Endothelial cell of umbilical vein (primary cell): ENCODE measurements around the gene ING2. TPM values are rescaled to one million over a fixed set of nuclear protein-coding genes. Genes with fewer than 3 reads are reported as not detected.

Source experiments
- BruUV-seq: library from RNA; stranded (reverse); fragments of 400-500 nt; replicated peaks from 2 replicates; lab custom pipeline; 2021; lab: Mats Ljungman, UMichigan
- CTCF ChIA-PET: fragments of 300-600, 350-600 bp; sonication (Branson Sonifier 250); formaldehyde crosslinking; loops from one replicate; lab custom pipeline; 2021; ENCODE audit warnings: antibody characterized with exemption, inconsistent platforms; lab: Charles Lee
- POLR2A ChIA-PET: fragments of 300-600, 350-600 bp; sonication (Branson Sonifier 250); formaldehyde crosslinking; loops from one replicate; lab custom pipeline; 2021; ENCODE audit warnings: antibody characterized with exemption, inconsistent platforms; lab: Charles Lee
- DNase-seq: peaks from one replicate; pipeline ENCODE4 v3.0.0-alpha.2; 2011; ENCODE audit warnings: low read depth, low spot score
- FAIRE-seq: peaks from 2 replicates; lab custom pipeline; 2011; peaks lifted over from hg19 to GRCh38; lab: Jason Lieb, UNC
- H2AFZ ChIP-seq: 2 replicates; pipeline ENCODE4 v1.6.0; 2012; ENCODE audit warnings: low read depth, low read length, control low read depth, inconsistent platforms
- H3K27ac ChIP-seq: 2 replicates; pipeline ENCODE4 v1.5.1; 2011; ENCODE audit warnings: low read depth, mild to moderate bottlenecking, control low read depth, low read length, moderate library complexity; ENCODE audit not compliant: insufficient read depth
- H3K27me3 ChIP-seq, 2 experiments: 2 replicates each; pipeline versions ENCODE4 v1.6.0 to v1.6.1; 2011; ENCODE audit warnings: low read length in 2 of 2, mixed read lengths in 1 of 2; ENCODE audit not compliant: control insufficient read depth in 2 of 2, insufficient read depth in 2 of 2
- H3K36me3 ChIP-seq, 2 experiments: 2 replicates in 1 of 2; 3 replicates in 1 of 2; pipeline ENCODE4 v1.5.1; 2011; ENCODE audit warnings: low read length in 2 of 2, mild to moderate bottlenecking in 1 of 2, moderate library complexity in 1 of 2; ENCODE audit not compliant: control insufficient read depth in 2 of 2, insufficient read depth in 2 of 2; ENCODE audit errors: extremely low read depth in 1 of 2
- H3K4me1 ChIP-seq: 3 replicates; pipeline ENCODE4 v1.5.1; 2011; ENCODE audit warnings: mild to moderate bottlenecking, low read length; ENCODE audit not compliant: control insufficient read depth, insufficient read depth; ENCODE audit errors: extremely low read depth
- H3K4me2 ChIP-seq: 2 replicates; pipeline ENCODE4 v1.6.1; 2011; ENCODE audit warnings: low read length, control low read depth, mixed read lengths; ENCODE audit not compliant: insufficient read depth
- H3K4me3 ChIP-seq, 3 experiments: fragments of 200-600 bp in 1 of 3; sonication (generic), shearing (Covaris generic) in 1 of 3; replicated peaks in 1 of 3; 2 replicates each; pipeline ENCODE4 v1.5.1; 2011 to 2016; ENCODE audit warnings: control low read depth in 3 of 3, low read length in 3 of 3, mild to moderate bottlenecking in 2 of 3, inconsistent platforms in 1 of 3, low read depth in 1 of 3, moderate library complexity in 1 of 3; ENCODE audit not compliant: insufficient read depth in 1 of 3
- H3K79me2 ChIP-seq: 2 replicates; pipeline ENCODE4 v1.6.0; 2012; ENCODE audit warnings: low read length, inconsistent platforms; ENCODE audit not compliant: control insufficient read depth, insufficient read depth
- H3K9ac ChIP-seq: replicated peaks from 2 replicates; pipeline ENCODE3; 2011; ENCODE audit warnings: low read length, control low read depth; ENCODE audit not compliant: insufficient read depth; ENCODE audit errors: extremely low read depth
- H3K9me1 ChIP-seq: replicated peaks from 3 replicates; pipeline ENCODE4 v1.6.0; 2011; ENCODE audit warnings: mild to moderate bottlenecking, low read length; ENCODE audit not compliant: control insufficient read depth, insufficient read depth; ENCODE audit errors: extremely low read depth
- H3K9me3 ChIP-seq: replicated peaks from 2 replicates; pipeline ENCODE4 v1.5.1; 2012; ENCODE audit warnings: low read length, inconsistent platforms; ENCODE audit not compliant: control insufficient read depth, insufficient read depth
- H4K20me1 ChIP-seq: replicated peaks from 2 replicates; pipeline ENCODE3; 2011; ENCODE audit warnings: mild to moderate bottlenecking, low read length; ENCODE audit not compliant: control insufficient read depth, insufficient read depth; ENCODE audit errors: extremely low read depth
- EZH2 ChIP-seq: IDR thresholded peaks from 2 replicates; pipeline ENCODE4 v1.6.1; 2012; ENCODE audit warnings: borderline replicate concordance, low read depth, mild to moderate bottlenecking, moderate library complexity, low read length, inconsistent platforms; ENCODE audit not compliant: severe bottlenecking
- FOS ChIP-seq: IDR thresholded peaks from 2 replicates; pipeline ENCODE4 v1.6.1; 2011; ENCODE audit warnings: mild to moderate bottlenecking, low read length, moderate library complexity, borderline replicate concordance; ENCODE audit not compliant: insufficient read depth
- GATA2 ChIP-seq: IDR thresholded peaks from 2 replicates; pipeline ENCODE4 v1.7.0; 2011; ENCODE audit warnings: low read depth, mild to moderate bottlenecking, moderate library complexity, mixed read lengths, low read length; ENCODE audit not compliant: insufficient read length, insufficient read depth
- JUN ChIP-seq: IDR thresholded peaks from 2 replicates; pipeline ENCODE4 v1.6.1; 2011; ENCODE audit warnings: borderline replicate concordance, low read depth; ENCODE audit not compliant: insufficient read length, insufficient read depth
- MYC ChIP-seq: IDR thresholded peaks from one replicate; pipeline ENCODE4 v1.6.1; 2011; ENCODE audit warnings: mild to moderate bottlenecking, low read depth, low read length
- POLR2A ChIP-seq: IDR thresholded peaks from 2 replicates; pipeline ENCODE4 v1.6.1; 2012; ENCODE audit warnings: low read depth, mild to moderate bottlenecking, control low read depth, low read length
- POLR2AphosphoS5 ChIP-seq: IDR thresholded peaks from 2 replicates; pipeline ENCODE4 v1.6.1; 2012; ENCODE audit warnings: low read depth, mild to moderate bottlenecking, control low read depth, low read length, moderate library complexity; ENCODE audit not compliant: insufficient read depth
- dilution Hi-C: fragments of 300-500 bp; cut with MboI; formaldehyde crosslinking; loops from one replicate; pipeline ENCODE4 v1.15.0; 2019; ENCODE audit warnings: low sequenced_read_pairs; ENCODE audit not compliant: extremely low pct_ligation_motif_present
- intact Hi-C: fragments of 100-400 bp; cut with micrococcal nuclease; formaldehyde crosslinking; loops from one replicate; pipeline ENCODE4 v1.10.0; 2022
- polyA plus RNA-seq, 4 experiments: library from polyadenylated mRNA; depleted of rRNA in 3 of 4; stranded (reverse) in 3 of 4; unstranded in 1 of 4; fragments of >200 nt; gene quantifications; 2 replicates each; pipeline versions ENCODE4 v1.2.1 to v1.2.3, GENCODE V29; 2011 to 2012; ENCODE audit warnings: missing spikeins in 1 of 4
- total RNA-seq: library from RNA; stranded (reverse); gene quantifications from 2 replicates; pipeline ENCODE4 v1.2.3, GENCODE V29; 2021
- TF ChIP-seq, protein P1 (sequence below), 2 donors: IDR thresholded peaks; 1 replicate in 1 of 2; 2 replicates in 1 of 2; pipeline ENCODE4 v1.5.1; 2011; ENCODE audit warnings: low read length in 2 of 2, mild to moderate bottlenecking in 2 of 2, moderate library complexity in 2 of 2, control low read depth in 1 of 2, inconsistent platforms in 1 of 2, low read depth in 1 of 2; ENCODE audit not compliant: insufficient read depth in 1 of 2; ENCODE audit errors: extremely low read depth in 1 of 2
- TF ChIP-seq, protein P2 (sequence below): IDR thresholded peaks from 2 replicates; pipeline ENCODE4 v1.6.1; 2011; ENCODE audit not compliant: insufficient read depth, insufficient read length

ING2 gene
- total and polyA plus RNA-seq, 2 donors (not counting 3 experiments of a cell fraction or from before 2014, with no cell fraction given) = 2.7 to 8.4 TPM

DNA sequence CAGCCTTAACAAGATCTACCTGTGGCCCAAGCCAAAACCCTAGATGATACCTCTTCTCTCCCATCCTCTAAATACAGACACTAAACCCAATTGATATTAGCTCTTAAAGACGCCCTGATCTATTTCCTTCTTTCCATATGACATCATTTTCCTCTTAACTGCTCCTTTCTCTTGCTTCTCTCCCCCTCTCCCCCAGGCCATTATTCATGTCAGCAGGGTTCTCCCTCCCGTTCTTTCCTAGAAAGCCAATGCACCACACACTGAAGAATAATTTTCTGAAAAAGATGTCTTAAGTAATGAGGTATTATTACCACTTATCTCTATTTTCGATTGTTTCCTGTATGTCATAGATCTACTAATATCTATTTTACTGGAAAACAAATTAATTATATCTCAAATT is 9.7 kb upstream of the ING2 start:
- dilution Hi-C loops (no loop called here), intact Hi-C loops (no loop called here)
- Histone ChIP-seq H3K79me2 (no peaks in the 10 kb centered on the region), H3K4me2 (no peak overlapping the region), H3K27ac (no peak overlapping the region), H3K4me1 (peaks cover 14% of the 10 kb centered on the region), H4K20me1 (no peaks in the 10 kb centered on the region), H3K9ac (no peak overlapping the region), H3K9me3 (no peaks in the 10 kb centered on the region), H3K27me3 (no peaks in the 10 kb centered on the region), H3K36me3 (no peaks in the 10 kb centered on the region), H2AFZ (no peak overlapping the region), H3K4me3 (no peak overlapping the region), H3K9me1 (no peaks in the 10 kb centered on the region)
- no peak for TF ChIP-seq MYC
- no peak for TF ChIP-seq EZH2
- no peak for TF ChIP-seq FOS
- TF ChIP-seq POLR2AphosphoS5 = no peak
- TF ChIP-seq, protein P1, sequence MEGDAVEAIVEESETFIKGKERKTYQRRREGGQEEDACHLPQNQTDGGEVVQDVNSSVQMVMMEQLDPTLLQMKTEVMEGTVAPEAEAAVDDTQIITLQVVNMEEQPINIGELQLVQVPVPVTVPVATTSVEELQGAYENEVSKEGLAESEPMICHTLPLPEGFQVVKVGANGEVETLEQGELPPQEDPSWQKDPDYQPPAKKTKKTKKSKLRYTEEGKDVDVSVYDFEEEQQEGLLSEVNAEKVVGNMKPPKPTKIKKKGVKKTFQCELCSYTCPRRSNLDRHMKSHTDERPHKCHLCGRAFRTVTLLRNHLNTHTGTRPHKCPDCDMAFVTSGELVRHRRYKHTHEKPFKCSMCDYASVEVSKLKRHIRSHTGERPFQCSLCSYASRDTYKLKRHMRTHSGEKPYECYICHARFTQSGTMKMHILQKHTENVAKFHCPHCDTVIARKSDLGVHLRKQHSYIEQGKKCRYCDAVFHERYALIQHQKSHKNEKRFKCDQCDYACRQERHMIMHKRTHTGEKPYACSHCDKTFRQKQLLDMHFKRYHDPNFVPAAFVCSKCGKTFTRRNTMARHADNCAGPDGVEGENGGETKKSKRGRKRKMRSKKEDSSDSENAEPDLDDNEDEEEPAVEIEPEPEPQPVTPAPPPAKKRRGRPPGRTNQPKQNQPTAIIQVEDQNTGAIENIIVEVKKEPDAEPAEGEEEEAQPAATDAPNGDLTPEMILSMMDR (IDR thresholded peaks at IDR 0.05; ENCODE audit: extremely low read depth in 1 of 2, insufficient read depth in 1 of 2, low read depth in 1 of 2, low read length in 2 of 2) = no peak
- TF ChIP-seq JUN = no peak
- TF ChIP-seq GATA2 = no peak
- TF ChIP-seq, protein P2, sequence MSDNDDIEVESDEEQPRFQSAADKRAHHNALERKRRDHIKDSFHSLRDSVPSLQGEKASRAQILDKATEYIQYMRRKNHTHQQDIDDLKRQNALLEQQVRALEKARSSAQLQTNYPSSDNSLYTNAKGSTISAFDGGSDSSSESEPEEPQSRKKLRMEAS = no peak
- TF ChIP-seq POLR2A = no peak
- no TSS peak for BruUV-seq
- ChIA-PET CTCF (no interaction called here), POLR2A (no interaction called here)
- no peak for FAIRE-seq
- no peak for DNase-seq
